ENCODE measurements around the gene GYS1.
"Not testable (repeated sequence)": the region's sequence is repeated elsewhere in the genome, so short reads cannot be mapped to it uniquely, and the experiment has no call there.

The GYS1 gene

DNA sequence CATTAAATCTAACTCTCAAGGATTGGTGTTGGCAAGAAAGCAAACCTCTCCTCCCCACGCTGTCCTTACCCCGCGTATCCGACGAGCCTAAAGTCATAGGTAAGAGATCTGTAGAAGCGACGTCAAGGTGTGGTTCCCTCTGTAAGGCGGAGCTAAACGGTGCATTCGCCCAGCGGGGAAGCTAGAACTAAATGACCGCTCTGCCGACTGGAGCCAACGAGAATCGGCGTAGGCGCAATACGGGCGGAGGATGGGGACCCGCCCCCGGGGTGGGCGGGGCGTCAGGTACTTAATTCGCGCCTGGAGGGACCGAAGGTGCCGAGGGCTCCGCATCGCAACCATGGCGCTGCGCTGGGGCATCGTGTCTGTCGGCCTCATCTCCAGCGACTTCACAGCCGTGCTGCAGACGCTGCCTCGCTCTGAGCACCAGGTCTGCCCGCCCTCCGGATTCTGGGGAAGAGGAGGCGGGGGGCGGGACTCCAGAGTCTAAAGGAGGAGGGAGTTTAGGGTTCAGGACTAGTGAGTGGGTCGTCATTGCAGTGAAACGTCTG, 59.7 kb downstream of the GYS1 start, which contains the start of gene DHDH:
DHDH (plus strand) TSS at position 318 of the 551 bp plus-strand sequence; CDS start at position 341, 23 bp downstream.
- DNase-seq, result peak; percentile 39

DNA sequence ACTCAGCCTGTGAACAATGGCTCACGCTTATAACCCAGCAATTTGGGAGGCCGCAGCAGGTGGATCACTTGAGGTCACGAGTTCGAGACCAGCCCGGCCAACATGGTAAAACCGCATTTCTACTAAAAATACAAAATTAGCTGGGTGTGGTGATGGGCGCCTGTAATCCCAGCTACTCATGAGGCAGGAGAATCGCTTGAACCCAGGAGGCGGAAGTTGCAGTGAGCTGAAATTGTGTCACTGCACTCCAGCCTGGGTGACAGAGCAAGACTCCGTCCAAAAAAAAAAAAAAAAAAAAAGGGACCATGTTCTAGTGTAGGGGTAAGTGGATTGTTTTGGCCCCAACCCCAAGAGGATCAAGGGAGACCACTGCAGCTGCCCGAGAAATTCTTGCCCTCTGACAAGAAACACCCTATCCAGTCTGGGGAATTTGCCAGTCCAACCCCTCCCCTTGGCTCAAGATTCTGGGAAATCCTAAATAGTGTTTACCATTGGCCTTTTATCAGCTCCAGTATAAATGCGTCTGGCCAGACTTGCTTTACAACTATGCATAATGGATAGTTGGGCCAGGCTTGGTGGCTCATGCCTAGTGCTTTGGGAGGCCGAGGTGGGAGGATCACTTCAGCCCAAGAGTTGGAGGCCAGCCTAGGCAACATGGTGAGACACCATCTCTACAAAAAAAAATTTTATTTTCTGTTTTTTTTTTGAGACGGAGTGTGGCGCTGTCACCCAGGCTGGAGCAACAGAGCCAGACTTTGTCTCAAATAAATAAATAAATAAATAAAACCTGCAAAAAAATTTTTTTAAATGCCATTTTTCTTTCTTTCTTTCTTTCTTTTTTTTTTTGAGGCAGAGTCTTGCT, 64.7 kb downstream of the GYS1 start:
- no peak for DNase-seq

DNA sequence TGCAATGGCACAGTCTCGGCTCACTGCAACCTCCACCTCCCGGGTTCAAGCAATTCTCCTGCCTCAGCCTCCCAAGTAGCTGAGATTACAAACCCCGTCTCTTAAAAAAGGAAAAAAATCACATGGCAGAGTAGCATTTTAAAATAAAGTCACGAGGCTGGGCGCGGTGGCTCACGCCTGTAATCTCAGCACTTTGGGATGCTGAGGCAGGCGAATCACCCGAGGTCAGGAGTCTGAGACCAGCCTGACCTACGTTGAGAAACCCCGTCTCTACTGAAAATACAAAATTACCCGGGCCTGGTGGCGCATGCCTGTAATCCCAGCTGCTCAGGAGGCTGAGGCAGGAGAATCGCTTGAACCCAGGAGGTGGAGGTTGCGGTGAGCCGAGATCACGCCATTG, 65.4 kb downstream of the GYS1 start:
- DNase-seq, result not testable (repeated sequence)

DNA sequence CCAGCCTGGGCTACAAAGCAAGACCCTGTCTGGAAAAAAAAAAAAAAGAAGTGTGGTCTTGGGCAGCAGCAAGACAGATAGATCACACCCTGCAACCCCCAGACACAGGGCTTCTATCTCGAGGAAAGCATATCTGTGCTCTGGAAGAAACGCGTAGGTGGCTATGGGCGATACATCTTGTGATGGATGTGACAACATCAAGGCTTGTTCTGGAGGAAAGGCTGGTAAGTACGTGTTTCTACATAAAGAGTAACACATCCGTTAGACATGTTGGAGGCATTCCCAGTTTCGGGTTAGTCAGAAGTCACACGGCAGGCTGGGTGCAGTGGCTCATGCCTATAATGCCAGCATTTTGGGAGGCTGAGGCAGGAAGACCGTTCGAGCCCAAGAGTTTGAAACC, 66.2 kb downstream of the GYS1 start:
- no peak for DNase-seq

DNA sequence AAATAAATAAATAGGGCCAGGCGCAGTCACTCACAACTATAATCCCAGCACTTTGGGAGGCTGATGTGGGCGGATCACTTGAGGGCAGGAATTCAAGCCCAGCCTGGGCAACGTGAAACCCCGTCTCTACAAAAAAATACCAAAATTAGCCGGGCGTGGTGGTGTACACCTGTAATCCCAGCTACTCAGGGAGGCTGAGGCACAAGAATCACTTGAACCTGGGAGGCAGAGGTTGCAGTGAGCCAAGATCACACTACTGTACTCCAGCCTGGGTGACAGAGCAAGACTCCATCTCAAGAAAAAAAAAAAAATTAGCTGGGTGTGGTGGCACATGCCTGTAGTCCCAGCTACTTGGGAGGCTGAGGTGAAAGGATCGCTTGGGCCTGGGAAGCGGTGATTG, 67.2 kb downstream of the GYS1 start:
- not testable (repeated sequence) for DNase-seq

DNA sequence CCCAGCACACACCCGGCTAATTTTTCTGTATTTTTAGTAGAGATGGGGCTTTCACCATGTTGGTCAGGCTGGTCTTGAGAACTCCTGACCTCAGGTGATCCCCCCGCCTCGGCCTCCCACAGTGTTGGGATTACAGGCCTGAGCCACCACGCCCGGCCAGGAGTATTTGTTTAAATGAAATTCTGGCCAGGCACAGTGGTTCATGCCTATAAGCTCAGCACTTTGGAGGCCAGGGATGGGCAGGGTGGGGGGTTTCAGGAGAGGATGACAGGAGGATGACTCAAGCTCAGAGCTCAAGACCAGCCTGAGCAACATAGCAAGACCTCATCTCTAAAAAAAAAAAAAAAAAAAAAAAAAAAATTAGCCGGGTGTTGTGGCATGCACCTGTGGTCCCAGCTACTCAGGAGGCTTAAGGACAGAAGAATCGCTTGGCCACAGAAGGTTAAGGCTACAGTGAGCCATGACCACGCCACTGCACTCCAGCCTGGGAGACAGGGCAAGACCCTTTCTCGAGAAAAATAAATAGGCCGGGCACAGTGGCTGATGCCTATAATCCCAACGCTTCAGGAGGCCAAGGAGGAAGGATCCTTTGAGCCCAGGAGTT, 67.8 kb downstream of the GYS1 start:
- DNase-seq, result no peak

DNA sequence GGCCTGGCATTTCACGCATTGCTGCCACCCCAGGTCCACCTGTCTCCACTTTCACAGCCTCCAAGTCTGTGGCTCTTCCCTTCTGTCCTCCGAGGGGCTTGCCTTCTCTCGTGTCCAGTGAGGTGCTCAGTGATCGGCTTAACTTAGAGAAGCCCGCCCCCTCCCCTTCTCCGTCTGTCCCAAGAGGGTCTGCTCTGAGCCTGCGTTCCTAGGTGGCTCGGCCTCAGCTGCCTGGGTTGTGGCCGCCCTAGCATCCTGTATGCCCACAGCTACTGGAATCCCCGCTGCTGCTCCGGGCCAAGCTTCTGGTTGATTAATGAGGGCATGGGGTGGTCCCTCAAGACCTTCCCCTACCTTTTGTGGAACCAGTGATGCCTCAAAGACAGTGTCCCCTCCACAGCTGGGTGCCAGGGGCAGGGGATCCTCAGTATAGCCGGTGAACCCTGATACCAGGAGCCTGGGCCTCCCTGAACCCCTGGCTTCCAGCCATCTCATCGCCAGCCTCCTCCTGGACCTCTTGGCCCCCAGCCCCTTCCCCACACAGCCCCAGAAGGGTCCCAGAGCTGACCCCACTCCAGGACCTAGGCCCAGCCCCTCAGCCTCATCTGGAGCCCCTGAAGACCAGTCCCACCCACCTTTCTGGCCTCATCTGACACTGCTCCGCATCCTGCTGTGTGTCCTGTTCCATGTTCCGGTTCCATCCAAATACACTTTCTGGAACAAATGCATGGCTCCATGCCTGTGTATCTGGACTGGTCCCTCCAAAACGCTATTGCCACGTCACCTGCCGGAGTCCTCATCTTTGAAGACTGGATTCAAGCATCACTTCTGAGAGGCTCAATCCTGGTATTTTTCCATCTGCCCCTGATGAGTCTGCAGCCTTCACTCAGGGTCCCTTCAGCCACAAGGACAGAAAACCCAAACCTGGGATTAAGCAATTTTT, 70.3 kb downstream of the GYS1 start:
- DNase-seq, result no peak

DNA sequence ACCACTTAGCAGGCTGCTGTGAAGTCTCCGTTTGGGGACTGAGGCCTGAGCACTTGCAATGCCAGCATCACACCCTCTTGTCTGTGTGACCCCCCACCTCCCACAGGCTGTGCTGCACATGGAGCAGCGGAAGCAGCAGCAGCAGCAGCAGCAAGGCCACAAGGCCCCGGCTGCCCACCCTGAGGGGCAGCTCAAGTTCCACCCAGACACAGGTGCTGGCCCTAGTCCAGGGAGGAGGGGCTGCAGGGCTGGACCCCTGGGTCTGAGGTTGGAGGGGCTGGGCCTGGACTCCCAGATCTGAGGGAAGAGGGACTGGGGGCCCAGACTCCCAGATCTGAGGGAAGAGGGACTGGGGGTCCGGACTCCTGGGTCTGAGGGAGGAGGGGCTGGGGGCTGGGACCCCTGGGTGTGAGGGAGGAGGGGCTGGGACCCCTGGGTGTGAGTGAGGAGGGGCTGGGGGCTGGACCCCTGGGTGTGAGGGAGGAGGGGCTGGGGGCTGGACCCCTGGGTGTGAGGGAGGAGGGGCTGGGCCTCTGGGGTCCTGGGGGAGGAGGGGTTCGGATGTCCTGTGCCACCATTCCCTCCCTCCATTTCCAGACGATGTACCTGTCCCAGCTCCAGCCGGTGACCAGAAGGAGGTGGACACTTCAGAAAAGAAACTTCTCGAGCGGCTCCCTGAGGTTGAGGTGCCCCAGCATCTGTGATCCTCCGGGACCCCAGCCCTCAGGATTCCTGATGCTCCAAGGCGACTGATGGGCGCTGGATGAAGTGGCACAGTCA, 71.2 kb downstream of the GYS1 start:
- DNase-seq, result no peak

DNA sequence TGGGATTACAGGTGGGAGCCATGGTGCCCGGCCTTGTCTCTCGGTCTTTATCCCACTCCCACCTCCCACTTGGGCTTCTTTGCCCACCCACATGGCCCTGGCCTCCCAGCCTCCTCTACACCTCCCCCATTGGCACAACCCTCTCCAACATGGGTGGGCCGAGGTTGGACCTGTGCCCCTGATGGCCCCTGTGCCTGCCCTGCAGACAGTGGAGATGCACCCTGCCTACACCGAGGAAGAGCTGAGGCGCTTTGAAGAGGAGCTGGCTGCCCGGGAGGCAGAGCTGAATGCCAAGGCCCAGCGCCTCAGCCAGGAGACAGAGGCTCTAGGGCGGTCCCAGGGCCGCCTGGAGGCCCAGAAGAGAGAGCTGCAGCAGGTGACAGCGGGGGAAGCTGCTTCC, 72.2 kb downstream of the GYS1 start:
- DNase-seq, result no peak

DNA sequence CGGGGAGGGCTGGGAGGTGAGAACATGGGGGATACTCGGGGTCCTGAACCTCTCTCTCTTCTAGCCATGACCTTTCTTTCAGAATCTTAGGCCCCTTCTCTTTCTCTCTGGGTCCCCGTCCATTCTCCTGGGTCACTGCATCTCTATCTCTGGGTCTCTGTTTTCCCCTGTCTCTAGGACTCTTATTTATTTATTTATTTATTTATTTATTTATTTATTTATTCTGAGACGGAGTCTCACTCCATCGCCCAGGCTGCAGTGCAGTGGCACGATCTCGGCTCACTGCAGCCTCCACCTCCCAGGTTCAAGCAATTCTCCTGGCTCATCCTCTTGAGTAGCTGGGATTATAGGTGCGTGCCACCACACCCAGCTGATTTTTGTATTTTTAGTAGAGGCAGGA, 73.8 kb downstream of the GYS1 start:
- DNase-seq, result not testable (repeated sequence)

DNA sequence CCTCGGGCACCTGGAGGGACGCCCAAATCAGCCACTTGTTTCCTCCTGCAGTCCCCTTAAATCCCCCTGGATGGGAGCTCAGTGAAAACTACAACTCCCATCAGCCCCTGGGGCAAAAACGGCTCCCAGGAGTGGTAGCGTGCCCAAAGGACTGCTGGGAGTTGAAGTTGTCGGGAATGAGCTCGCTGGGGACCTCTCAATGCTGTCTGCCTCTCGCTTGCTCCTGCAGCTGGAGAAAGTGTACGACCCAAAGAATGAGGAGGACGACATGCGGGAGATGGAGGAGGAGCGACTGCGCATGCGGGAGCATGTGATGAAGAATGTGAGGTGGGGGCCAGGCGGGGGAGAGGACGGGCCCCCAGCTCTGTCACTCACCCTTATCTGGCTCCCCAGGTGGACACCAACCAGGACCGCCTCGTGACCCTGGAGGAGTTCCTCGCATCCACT, 74.3 kb downstream of the GYS1 start:
- DNase-seq, result no peak

All from GDM1 (cell line).